GM18907 (cell line): ENCODE data around the gene MSANTD7.
"Not testable (repeated sequence)": the region's sequence is repeated elsewhere in the genome, so short reads cannot be mapped to it uniquely, and the experiment has no call there.

Experiments used
- ATAC-seq: cut with Tn5 transposase; IDR thresholded peaks from one replicate; pipeline ENCODE4 v1.9.1; 2021; ENCODE audit warnings: mild to moderate bottlenecking, moderate library complexity; ENCODE audit not compliant: unreplicated experiment

MSANTD7 gene

GRCh38 chr10:14837003-14837756 lies 926 bp upstream of the MSANTD7 start:
- peak; percentile 0 for ATAC-seq

GRCh38 chr10:14838582-14839304 lies 637 bp downstream of the MSANTD7 start:
- ATAC-seq, result peak; percentile 14

DNA sequence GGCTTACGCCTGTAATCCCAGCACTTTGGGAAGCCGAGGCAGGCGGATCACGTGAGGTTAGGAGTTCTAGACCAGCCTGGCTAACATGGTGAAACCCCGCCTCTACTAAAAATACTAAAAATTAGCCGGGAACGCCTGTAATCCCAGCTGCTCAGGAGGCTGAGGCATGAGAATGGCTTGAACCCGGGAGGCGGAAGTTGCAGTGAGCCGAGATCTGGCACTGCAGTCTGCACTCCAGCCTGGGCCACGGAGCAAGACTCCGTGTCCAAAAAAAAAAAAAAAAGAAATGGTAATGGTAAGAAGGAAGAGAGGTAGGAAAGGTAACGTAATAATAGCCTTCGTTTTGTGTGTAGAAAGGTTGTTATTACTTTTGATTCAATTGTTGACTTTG lies 1.2 kb downstream of the MSANTD7 start:
- ATAC-seq, result no peak

DNA sequence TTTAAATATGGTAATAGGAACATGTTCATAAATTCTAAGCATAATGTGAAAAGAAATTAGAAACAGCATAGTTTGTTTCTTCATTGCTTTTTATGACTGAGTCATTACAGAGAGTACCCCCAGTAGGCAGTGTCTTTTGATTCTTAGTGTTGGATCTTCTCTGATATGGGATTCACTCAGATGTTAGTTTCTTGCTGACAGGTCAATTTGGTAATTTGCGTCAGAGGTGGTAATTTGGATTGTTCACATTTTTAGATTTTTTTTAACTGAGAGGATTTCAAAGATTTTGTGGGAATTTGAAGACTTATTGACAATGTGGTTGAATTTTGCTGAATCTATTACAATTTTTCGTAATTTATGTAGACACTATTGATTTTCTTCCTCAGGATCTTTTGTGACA lies 2.1 kb downstream of the MSANTD7 start:
- no peak for ATAC-seq

DNA sequence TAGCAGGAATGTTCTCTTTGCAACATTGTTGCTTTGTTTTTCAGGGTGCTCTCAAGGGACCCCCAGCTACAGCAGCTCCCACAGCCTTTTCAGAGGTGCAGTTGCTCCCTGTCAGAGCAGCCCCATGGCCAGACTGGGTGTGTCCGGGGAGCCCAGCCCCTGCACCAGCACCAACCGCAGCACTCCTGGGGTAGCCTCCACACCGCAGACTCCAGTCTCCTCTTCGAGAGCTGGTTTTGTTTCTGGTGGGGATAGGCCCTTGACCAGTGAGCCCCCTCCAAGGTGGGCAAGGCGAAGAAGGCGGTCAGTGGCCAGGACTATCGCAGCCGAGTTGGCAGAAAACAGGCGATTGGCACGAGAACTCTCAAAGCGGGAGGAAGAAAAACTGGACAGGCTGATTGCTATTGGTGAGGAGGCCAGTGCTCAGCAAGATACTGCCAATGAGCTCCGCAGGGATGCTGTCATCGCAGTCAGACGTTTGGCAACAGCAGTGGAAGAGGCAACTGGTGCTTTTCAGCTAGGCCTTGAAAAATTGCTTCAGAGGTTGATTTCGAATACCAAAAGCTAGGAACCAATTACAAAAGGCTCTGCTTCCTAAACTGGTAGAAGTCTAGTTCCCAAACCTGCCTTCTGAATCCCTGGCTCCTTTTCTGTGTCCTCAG lies 5.4 kb downstream of the MSANTD7 start:
- ATAC-seq, result no peak

DNA sequence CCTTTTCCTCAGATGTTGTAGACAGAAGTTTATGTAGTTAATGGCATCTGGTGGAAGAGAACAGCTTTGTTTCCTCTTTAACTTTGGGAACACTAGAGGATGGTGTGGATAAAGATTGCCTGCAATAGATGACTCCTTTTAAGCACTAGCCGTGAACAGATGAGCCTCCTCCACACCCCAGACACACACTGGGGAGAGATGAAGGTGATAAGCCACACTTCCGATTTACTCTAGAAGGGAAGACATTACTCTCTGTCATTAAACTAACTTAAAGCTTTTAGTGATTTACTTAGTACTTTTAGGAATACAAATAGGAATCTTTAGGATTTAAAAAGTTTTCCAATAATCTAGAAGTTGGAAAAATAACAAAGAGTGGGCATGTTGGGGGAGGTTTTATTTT lies 6.8 kb downstream of the MSANTD7 start:
- ATAC-seq, result no peak

GRCh38 chr10:14852236-14852635 lies 14.1 kb downstream of the MSANTD7 start:
- ATAC-seq, result no peak

GRCh38 chr10:14855453-14855852 lies 17.3 kb downstream of the MSANTD7 start:
- ATAC-seq, result no peak

GRCh38 chr10:14858338-14858960 lies 20.3 kb downstream of the MSANTD7 start:
- ATAC-seq, result no peak

DNA sequence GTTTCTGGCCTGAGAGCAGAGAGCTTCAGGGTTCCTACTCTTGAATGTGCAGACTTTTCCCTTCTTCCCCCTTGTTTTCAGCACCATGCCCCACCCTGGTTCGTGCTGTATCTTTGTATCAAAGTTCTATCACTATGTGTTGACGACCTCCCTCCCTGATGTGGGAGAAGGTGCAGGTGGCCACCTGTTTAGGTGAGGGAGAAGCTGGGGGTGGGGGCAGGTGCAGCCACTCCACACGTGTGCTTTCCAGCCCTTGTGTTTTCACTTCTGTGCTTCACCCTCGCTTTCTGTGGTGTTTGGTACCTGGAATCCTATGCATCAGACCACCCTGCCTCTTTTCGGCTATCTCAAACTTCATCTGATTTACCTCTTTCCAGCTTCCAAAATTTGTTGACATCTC lies 20.9 kb downstream of the MSANTD7 start:
- ATAC-seq, result no peak

DNA sequence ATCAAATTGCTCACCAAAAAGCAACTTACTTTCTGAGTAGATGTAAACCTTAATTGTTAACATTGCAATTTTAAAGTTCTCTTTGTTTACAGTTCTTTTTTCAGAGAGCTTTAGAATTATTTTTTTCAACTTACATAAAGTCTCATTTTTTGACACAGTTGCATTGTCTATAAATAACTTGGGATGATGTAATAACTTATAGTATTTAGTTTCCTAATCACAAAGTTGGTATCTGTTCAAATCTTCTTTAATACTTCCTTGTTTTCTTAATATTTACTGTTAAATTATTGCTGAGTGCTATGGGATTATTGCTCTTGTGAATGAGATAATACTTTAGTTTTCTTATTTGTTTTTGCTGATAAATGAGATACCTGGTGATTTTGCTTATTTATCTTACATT lies 21.7 kb downstream of the MSANTD7 start:
- ATAC-seq, result no peak

GRCh38 chr10:14860791-14861190 lies 22.7 kb downstream of the MSANTD7 start:
- ATAC-seq, result no peak

GRCh38 chr10:14864466-14864865 lies 26.4 kb downstream of the MSANTD7 start:
- not testable (repeated sequence) for ATAC-seq

DNA sequence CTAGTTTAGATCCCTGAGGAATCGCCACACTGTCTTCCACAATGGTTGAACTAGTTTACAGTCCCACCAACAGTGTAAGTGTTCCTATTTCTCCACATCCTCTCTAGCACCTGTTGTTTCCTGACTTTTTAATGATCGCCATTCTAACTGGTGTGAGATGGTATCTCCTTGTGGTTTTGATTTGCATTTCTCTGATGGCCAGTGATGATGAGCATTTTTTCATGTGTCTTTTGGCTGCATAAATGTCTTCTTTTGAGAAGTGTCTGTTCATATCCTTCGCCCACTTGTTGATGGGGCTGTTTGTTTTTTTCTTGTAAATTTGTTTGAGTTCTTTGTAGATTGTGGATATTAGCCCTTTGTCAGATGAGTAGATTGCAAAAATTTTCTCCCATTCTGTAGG lies 26.8 kb downstream of the MSANTD7 start:
- ATAC-seq, result not testable (repeated sequence)

DNA sequence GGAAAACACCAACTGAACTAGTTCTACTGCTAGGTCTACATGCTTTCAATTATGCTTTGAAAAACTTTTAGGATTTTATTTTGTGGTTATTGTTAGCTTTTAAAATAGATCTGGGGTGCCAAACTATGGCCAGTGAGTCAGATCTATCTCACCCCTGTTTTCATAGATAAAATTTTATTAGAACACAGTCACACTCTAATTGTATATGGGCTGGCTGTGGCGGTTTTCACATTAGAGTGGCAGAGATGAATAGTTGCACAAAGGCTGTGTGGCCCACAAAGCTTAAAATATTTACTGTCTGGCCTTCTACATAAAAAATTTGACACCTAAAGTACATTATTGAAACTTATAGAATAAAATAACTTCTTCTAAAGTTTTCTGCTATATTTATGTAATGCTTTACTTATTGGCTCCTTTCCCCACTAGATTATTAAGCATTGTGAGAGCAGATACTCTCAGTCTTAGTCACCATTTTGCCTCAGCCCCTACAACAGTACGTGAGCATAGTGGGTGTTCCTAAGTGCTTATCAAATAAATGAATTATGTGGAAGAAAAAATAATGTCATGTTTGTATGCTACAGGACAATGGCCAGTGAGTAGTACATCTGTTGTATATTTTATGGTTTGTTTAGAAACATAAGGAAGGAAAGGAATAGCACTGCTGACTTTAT lies 35.1 kb downstream of the MSANTD7 start:
- no peak for ATAC-seq

DNA sequence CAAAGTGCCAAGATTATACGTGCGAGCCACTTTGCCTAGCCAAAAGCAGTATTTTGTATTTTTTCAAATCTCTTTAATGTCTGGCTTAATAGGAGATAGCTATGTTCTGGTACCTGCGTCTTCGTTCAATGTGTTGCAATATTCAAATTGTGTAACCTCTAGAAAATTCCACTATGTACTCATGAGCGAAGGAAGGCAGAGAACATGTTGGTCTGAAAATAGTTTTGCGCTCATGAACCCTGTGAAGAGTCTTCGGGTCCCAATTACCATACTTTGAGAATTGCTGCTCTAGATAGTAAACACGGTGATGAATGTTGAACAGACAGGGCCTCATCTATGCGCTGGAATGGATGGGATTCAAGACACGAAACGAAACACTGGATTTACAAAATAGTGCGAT lies 37.8 kb downstream of the MSANTD7 start:
- ATAC-seq, result no peak

- ATAC-seq, result no peak
These were observed 38.7 kb downstream of the MSANTD7 start for GRCh38 chr10:14876764-14877163.

- peak; percentile 92 for ATAC-seq
These were observed 40.4 kb downstream of the MSANTD7 start, which contains the start of gene SUV39H2 for GRCh38 chr10:14878266-14879123. Gene SUV39H2 (plus strand): TSS chr10:14878866. CDS start chr10:14878889, 23 bp downstream.

GRCh38 chr10:14879124-14879927 lies 41.2 kb downstream of the MSANTD7 start:
- peak; percentile 26 for ATAC-seq
